Activated effector memory CD4-positive, alpha-beta T cell treated with Interleukin-2 at 50 U/mL for 16 hours (primary cell): ENCODE results near the gene PDX1.

Experiments
- DNase-seq: peaks from one replicate; pipeline ENCODE4 v3.0.0-alpha.2; 2020

PDX1 gene

DNA sequence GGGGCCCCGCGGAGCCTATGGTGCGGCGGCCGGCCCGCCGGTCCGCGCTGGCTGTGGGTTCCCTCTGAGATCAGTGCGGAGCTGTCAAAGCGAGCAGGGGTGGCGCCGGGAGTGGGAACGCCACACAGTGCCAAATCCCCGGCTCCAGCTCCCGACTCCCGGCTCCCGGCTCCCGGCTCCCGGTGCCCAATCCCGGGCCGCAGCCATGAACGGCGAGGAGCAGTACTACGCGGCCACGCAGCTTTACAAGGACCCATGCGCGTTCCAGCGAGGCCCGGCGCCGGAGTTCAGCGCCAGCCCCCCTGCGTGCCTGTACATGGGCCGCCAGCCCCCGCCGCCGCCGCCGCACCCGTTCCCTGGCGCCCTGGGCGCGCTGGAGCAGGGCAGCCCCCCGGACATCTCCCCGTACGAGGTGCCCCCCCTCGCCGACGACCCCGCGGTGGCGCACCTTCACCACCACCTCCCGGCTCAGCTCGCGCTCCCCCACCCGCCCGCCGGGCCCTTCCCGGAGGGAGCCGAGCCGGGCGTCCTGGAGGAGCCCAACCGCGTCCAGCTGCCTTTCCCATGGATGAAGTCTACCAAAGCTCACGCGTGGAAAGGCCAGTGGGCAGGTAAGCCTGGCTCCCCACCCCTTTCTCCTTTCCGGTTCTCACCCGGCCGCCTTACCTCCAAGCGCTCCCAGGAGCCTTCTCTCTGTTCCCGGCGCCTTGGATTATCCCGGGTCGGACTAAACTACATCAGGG, at the start of gene PDX1:
PDX1 (plus strand) TSS at position 67 of the 743 bp plus-strand sequence; CDS start at position 206, 139 bp downstream.
- no peak for DNase-seq

DNA sequence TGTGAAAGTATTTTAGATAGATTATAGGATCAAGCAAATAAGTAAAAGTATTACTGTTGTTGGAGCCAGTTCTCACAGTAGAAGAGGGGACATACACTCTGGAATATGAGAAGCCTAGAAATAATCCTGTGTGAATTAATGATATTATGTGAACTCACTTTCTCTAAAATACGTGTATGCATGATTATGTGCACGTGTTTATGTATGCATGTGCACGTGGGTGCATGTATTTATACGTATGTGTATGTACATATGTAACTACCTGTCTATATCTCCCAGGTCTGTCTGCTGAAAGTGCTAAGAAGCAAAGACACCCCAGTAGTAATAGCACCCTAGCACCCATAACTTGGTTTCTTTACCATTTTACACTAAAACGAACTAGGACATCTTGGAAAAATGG, 41.5 kb upstream of the PDX1 start:
- DNase-seq: no peak

DNA sequence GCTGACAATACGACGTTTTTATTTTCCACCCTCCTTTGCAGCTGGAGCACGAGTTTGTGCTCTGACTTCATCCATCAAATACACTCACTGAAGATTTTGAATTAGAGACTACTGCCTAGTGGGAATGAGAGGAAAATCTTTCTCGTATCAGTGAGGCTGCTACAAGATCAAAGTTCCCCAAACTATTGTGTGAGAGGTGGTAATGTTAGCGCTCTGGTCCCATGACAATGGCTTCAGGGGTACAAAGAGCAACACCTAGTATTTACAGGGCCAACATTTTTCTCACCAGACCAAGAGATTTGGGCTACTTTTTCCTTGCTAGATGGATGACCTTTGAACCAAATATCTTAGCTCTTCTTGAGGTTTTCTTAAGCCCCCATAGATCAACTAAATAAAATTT, 30.3 kb upstream of the PDX1 start:
- no peak for DNase-seq

DNA sequence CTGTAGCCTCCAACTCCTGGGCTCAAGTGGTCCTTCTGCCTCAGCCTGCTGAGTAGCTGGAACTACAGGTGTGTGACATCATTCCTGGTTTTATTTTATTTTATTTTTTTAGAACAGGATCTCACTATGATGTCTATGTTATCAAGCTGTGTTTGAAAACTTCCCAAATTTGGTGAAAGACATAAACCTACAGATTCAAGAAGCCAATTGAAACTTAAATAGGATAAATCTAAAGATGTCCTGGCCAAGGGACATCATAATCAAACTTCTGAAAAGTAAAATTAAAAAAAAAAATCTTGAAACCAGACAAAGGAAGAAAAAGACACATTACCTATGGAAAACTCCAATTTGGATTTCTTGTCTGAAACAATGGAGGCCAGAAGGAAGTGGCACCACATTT, 23.1 kb upstream of the PDX1 start:
- no peak for DNase-seq

DNA sequence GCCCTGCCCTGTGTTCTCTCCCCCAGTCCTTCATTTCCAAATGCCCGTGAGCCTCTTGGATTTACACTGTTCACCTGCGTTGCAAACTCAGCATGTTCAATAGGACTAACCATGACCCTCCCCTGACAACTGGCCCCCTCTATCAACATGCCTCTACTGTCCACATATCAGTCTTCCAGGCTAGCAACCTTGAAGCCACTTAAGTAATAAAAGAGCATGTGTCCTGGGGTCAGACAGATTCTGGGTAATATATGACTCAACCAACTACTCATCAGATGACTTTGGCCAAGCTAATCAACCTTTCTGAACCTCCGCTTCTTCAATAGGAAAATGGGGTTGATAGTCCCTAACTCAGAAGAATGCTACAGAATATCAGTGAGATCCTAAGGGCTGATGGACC, 15.1 kb upstream of the PDX1 start:
- no peak for DNase-seq

DNA sequence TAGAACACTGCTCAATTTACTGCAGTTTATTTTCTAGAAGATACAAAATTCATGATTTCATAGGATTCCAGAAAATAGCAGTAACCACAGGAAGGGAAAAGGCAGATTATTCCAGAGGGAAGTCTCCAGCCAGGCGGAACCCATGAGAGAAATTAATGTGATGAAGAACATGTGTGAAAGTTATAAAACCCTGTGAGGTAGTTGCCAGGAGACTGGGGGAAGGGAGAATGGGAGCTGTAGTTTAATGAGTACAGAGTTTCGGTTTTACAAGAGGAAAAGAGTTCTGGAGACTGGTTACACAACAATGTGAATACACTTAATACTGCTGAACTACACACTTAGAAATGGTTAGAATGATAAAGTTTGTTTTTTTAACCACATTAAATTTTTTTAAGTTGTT, 14.2 kb upstream of the PDX1 start:
- no peak for DNase-seq

DNA sequence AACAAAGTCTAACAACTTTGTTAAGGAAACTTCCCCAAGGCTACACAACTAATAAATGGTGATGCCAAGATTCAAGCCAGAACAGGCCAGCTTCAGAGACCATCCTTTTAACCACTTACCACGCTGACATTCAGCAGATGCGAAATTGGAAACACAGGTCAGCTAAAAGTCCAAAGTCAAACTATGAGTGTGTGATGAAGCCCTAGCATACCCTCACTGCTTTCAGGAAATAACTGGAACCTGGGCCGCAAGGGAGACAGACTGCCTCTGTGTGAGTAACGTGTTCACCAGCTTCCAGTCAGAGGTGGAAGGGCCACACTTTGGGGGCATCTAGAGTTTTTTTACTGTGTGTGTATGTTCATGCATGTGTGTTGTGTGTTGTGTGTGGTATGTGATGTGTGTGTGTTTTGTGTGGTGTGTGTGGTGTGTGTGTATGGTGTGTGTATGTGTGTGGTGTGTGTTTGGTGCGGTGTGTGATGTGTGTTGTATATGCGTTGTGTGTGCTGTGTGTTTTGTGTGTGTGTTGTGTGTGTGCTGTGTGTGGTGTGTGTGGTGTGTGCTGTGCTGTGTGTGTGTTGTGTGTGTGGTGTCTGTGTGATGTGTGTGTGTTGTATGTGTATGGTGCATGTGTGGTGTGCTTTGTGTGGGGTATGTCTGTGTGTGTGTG, 12.5 kb upstream of the PDX1 start:
- no peak for DNase-seq

DNA sequence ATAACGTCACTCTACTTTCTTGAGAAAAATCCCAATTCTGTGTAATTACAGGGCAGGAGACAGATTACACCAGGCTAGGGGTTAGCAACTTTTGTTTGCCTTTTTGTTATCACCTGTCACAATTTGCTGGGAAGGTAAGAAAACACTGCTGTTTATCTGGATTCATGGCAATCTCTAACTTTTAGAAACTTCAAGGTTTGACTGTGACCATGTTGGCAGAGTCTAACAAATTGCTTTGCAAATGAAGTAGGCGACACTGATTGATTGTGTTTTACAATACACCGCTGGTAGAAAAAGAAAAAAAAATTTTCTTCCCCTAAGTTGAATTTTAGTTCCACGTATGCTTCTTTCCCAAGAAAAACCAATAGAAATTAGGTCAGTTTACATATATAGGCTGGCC, 10.4 kb upstream of the PDX1 start:
- no peak for DNase-seq

DNA sequence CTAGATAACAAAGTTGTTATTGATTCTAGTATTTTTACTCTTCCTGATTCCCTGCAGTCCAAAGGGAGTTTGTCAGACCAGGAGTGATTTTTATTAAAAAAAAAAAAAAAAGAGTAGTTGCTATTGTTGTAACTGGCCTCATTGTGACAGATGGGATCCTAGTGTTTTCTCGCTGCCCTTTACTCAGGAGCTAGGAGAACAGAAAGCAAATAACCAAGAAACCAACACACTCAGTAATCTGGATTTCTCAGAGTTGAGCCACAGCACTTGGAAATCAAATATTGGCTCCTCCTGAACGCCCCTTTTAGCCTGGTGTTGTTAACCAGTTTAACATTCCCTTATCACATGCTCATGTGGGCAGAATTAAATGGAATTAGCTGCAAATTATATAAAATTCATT, 8.3 kb upstream of the PDX1 start:
- no peak for DNase-seq

DNA sequence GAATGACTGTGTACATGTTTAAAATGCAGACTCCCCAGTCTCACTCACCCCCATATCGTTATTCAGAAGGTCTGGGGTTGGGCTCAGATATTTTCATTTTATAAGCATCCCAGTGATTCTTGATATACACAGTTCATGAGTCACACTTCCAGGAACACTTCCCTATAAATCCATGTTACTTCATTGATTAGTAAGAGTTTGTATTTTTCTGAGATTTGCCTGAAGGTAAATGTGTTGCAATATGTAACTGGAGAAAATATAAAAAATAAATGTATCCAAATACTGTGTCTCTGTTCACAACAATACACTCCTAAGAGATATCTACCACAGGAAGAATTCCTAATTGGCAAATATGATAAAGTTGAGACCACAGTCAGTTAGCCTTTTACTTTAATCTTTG, 6.6 kb upstream of the PDX1 start:
- DNase-seq: no peak

DNA sequence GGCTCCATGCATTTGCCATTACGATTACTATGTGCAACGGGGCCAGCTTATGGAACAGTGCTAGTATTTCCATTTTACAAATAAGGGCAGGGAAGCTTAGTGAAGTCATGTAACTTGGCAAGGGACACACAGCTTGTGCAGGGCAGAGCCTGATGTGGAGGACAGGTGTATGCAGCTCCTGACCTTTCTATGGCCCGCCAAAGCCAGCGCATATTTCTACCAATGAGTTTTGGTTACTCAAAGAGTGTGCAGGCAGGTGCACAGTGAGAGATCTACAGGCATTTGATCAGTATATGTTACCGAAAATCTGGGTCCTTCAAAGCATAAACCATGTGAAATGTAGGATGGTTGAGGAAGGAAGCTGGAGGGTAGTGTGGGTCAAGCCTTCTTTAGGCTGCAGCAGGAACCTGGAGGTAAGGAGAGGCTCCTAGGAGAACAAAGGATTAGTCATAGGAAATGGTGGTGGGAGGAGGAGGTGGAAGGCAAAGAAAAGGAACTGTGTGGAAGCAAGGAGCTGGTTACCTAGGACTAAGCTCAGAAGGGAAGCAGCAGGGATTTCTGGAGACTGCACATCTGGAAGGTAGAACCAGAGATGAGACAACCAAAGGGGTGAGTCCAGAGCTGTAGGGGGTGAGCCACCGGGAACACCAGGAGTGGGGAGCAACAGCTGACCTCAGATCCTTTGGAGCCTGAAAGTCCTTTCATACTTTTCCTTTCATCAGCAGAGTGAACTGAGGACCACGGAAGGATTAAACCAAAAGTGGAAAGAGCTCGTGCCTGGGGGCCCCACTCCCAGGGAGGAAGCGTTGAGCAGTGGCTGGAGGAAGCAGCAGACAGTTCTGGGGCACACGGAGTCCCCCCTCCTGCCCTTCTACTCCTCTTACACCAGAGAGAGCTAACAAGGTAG, 4.2 kb upstream of the PDX1 start:
- DNase-seq: no peak

DNA sequence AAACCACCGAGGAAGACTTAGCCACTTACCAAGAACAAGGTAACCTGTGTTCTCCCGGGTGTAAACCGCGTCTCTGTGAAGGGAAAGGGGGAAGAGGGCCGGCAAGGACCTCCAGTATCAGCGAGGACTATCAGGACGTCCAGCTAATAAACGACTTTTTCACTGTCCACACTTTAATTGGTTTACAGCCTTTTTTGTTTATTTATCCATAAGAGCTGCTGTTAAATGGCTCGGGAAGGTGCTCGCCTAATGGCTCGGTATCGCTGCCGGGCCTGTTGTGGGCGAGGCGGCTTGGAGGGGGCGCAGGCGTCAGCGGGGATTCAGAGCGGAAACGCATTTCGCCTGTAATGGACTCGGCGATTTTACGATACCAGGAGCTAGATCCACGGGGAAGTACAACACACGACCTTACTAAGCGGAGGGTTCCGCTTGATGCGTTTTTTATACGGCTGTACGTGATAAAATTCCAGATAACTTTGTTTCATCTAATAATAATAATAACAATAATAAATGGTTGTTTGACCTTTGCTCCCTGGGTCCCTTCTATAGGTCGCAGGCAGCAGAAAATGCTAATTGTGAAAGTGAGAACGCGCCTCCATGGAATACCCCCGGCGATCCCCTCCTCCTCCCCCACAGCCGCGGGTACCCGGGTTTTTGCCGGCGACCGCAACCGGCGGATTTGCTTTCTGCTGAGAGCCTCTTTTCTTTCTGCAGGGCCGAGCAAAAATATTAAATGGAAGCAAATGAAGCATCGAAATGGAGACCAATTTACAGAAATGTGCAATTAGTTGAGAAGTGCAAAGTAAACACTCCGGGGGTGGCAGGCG, 2.5 kb upstream of the PDX1 start:
- no peak for DNase-seq

DNA sequence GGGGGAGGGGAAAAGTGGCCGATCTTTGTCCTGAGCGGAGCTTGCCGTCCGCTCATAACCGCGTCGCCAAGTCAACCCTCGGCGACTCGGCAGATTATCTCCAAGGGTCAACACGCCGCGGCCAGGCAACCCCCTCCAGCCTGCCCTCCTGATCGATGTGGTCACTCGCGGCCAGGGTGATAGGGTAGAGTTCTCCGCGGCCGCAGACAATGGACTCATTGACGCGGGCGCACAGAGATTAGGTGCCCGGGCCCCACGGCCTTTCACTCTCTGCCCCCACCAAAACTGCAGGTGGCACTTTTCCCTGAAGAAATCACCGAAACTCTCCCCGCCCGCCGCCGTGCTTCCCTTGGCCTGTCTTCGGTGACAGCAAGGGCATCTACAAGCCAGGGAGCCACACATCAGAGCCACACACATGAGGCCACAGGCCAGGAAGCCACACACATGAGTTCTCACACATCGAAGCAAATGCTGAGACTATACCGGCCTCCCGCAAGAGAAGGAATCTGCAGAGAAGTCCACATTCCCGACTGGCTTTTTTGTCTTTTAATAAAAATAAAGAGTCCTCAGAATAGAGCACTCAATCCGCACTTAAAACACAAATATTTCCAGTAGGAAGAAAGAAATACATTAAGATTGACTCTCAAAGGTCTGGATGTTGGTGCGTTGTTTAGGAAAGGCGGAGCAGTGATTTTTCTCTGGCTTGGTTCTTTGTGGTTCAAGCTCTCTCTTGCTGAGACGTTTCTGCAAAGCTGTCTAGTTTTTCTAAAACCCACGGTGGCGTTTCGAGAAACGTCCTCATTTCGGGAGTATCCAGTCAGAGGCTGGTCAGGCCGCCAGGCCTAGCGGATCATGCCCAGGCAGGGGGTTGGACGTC, 1.5 kb upstream of the PDX1 start:
- no peak for DNase-seq

DNA sequence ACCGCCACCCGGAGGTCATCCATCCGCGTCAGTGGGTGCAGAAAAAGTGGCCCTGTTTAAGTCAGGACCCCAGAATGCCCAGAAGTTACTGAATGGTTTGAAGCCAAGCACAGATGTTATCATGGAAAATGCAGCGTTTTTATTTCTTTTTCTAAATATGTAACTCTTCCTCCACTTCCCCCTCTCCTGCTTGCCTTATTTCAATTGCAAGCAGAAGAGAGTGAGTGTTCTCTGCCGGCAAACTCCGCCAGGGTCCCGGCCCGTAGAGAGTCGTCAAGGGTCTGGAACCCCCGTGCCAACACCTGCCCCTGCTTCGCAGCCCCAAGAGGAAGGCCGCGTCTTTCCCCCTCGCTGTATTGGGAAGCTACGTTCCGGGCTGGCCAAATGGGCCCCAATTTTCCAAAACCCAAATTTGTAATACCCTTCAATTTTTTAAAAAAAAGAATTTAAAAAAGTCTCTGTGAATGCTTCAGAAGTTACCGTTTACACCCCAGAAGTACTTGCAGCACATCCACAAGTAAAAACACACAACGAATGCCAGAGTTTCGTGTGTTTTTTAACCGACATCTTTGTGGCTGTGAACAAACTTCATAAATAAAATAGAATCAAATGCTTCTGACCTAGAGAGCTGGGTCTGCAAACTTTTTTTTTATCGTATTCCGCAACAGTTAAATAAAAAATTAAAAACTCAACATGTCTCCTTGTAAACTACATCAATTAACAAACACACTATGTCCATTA, 712 bp upstream of the PDX1 start:
- no peak for DNase-seq

DNA sequence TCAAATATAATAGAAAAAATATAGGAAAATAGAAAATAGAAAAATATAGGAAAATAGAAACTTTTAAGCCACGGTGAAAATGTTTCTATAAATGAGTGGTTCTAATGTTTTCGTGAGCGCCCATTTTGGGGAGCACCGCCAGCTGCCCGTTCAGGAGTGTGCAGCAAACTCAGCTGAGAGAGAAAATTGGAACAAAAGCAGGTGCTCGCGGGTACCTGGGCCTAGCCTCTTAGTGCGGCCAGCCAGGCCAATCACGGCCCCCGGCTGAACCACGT, 204 bp upstream of the PDX1 start:
- no peak for DNase-seq

DNA sequence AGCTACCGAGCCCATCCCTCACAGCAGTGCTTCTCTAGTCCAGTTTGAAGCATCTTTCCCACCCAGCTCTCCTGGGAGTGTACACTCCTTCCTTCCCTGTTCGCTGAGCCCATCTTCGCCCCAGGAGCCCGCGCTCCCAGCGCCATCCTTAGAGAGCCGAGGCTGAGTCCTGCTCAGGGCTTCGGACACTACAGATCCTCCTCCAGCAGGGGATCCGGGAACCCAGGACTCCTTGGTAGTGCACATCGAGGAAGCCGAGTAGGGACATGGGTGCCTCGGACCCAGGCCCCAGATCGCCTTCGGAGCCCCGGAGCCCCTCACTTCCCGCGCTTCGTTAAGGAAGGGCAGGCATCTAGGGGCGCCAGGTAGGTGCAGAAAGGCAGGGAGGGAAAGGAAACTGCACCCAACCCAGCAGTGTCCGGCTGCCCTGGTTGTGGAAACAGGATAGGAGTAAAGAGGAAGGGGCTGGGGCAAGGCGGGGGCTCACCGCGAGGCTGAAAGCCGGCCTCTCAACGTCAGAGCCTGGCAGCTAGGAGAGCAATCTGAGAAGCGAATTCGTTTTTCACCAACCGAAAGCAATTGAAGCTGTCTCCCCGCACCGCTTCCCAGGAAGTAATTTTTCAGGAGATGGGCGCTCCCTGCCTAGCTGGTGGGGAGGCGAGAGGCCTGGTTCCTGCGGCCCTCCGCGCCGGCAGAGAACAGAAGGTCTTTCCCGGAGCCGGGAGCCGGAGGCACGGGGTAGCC, 1.0 kb downstream of the PDX1 start:
- no peak for DNase-seq

DNA sequence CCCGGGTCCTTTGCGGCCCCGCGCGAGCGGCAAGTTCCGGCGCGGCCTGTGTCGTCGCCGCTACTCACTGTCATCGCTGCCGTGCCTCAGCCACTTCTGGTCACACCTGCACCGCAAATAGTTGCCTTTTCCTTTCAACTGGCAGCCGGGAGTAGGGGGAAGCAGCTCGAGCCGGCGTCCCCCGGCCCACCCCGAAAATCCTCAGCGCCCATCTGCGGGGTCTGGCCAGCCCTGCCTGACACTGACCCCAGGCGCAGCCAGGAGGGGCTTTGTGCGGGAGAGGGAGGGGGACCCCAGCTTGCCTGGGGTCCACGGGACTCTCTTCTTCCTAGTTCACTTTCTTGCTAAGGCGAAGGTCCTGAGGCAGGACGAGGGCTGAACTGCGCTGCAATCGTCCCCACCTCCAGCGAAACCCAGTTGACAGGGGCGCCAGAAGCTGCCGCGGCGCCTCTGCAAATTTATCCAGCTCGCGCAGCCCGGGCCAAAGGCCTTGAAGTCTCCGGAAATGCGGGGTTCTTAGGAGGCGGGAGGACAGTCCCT, 1.7 kb downstream of the PDX1 start:
- DNase-seq: no peak

DNA sequence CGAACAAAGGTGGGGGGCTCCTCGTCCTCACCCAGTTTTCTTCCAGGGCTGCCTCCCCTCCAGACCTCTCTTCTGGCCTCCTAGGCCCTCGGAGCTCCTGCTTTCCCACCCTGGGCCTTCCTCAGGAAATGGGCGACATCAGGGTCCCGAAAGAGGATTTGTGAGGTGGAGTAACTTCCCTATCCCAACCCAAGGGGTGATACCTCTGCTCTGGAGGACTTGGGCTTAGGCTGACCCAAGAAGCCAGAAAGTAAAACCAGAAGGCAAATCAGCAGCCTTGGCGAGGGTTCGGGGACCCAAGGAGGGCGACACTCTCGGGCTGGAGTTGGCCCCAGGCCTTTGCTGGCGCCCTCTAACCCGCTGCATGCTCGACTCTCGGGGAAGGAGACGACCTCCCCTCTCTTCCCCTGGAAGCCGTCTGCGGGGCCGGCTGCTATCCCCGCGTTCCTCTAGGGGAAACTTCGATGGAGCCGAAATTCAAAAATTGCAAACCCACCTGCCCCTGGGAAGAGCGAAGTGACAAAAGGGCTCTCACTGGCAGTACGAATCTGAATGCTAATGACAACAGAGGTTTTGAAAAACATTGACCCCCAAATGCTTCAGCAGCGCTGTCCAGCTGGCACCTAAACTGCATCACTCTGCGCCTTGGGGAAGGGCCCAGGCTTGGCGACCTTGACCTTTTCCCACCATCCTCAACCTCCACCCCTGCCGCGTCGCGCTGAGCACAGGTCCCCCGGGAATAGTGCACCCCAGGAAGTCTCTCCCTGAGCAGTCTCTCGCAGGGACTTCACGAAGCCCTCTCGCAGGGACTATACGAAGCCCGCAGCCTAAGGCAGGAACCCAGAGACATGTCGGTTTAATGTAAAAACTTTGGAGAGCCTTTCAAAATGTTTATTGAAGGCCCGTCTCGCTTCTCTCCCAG, 2.4 kb downstream of the PDX1 start:
- DNase-seq: no peak
